ENCODE data around the gene CCDC167. TPM values are rescaled to one million over a fixed set of nuclear protein-coding genes. Genes with fewer than 3 reads are reported as not detected.

CCDC167 gene
- total RNA-seq, 1 experiment from 2014 or later: 31.9 TPM

GRCh38 chr6:37451441-37452193 lies 48.1 kb downstream of the CCDC167 start:
- Histone ChIP-seq H3K27ac (ENCODE audit: insufficient read length, low read depth, low read length) (no peak overlapping the region), H4K91ac (ENCODE audit: insufficient read length, low read depth, low read length) (no peak overlapping the region), H3K4ac (ENCODE audit: low read depth, low read length) (no peak overlapping the region), H3K79me2 (ENCODE audit: insufficient read depth, low read length) (no peaks in the 10 kb centered on the region), H3T11ph (ENCODE audit: low read length) (no peak overlapping the region), H2AK5ac (ENCODE audit: insufficient read length, low read length) (no peak overlapping the region), H2BK12ac (ENCODE audit: insufficient read length, low read depth, low read length) (no peak overlapping the region), H3K4me1 (ENCODE audit: insufficient read depth, low read length) (no peaks in the 10 kb centered on the region), H3K79me1 (ENCODE audit: insufficient read depth, low read depth, low read length, poor library complexity, severe bottlenecking) (no peaks in the 10 kb centered on the region), H3K14ac (ENCODE audit: insufficient read depth, low read length) (no peak overlapping the region), H4K8ac (replicated peaks; ENCODE audit: insufficient read length, low read depth, low read length) (no peak overlapping the region), H3K23ac (ENCODE audit: insufficient read length, low read depth, low read length) (no peak overlapping the region), H4K5ac (ENCODE audit: insufficient read length, low read depth, low read length) (no peak overlapping the region), H3K9me3 (ENCODE audit: control insufficient read depth, low read depth, low read length) (no peaks in the 10 kb centered on the region), H2BK120ac (ENCODE audit: low read depth, low read length, poor library complexity, severe bottlenecking) (no peak overlapping the region), H3K56ac (ENCODE audit: insufficient read length, low read depth, low read length) (no peak overlapping the region), H3K27me3 (ENCODE audit: insufficient read depth, low read length) (no peaks in the 10 kb centered on the region), H3K23me2 (ENCODE audit: insufficient read length, low read depth, low read length, poor library complexity, severe bottlenecking) (no peaks in the 10 kb centered on the region), H2BK20ac (ENCODE audit: low read depth, low read length, poor library complexity, severe bottlenecking) (no peak overlapping the region), H2BK5ac (ENCODE audit: insufficient read length, low read length) (no peak overlapping the region), H2AFZ (ENCODE audit: low read length) (no peak overlapping the region), H3K4me2 (ENCODE audit: insufficient read depth, insufficient read length, low read length) (no peak overlapping the region), H3K9ac (ENCODE audit: extremely low read depth, insufficient read length, low read length) (no peak overlapping the region), H2BK15ac (ENCODE audit: low read depth, low read length) (no peak overlapping the region; the same call in 1 of the 2 replicates), H4K20me1 (ENCODE audit: control insufficient read depth, insufficient read depth, insufficient read length) (no peaks in the 10 kb centered on the region), H3K18ac (ENCODE audit: insufficient read length, low read depth, low read length) (no peak overlapping the region)
- no CpG with 5 or more reads among the region's 2 CpGs for WGBS (ENCODE audit: extremely low coverage, insufficient read length, low lambda C conversion rate)
- Mint-ChIP-seq H3K4me3 (no peak overlapping the region), H3K4me1 (no peaks in the 10 kb centered on the region), H3K36me3 (ENCODE audit: insufficient read depth in 1 of 3, low read depth in 3 of 3) (peaks cover 23 to 70% (median 53%) of the 10 kb centered on the region in 3 experiments; a peak in 6 of 7 replicates), H3K27me3 (ENCODE audit: low read depth) (no peaks in the 10 kb centered on the region), H3K27ac (no peak overlapping the region; a peak in 1 of 7 replicates), H3K9me3 (no peaks in the 10 kb centered on the region)
- no peak for DNase-seq
- TF ChIP-seq, protein P1, sequence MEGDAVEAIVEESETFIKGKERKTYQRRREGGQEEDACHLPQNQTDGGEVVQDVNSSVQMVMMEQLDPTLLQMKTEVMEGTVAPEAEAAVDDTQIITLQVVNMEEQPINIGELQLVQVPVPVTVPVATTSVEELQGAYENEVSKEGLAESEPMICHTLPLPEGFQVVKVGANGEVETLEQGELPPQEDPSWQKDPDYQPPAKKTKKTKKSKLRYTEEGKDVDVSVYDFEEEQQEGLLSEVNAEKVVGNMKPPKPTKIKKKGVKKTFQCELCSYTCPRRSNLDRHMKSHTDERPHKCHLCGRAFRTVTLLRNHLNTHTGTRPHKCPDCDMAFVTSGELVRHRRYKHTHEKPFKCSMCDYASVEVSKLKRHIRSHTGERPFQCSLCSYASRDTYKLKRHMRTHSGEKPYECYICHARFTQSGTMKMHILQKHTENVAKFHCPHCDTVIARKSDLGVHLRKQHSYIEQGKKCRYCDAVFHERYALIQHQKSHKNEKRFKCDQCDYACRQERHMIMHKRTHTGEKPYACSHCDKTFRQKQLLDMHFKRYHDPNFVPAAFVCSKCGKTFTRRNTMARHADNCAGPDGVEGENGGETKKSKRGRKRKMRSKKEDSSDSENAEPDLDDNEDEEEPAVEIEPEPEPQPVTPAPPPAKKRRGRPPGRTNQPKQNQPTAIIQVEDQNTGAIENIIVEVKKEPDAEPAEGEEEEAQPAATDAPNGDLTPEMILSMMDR (conservative IDR thresholded peaks at IDR 0.05): no peak
